ENCODE data around the gene HSPG2. TPM values are rescaled to one million over a fixed set of nuclear protein-coding genes. Genes with fewer than 3 reads are reported as not detected.

Gene HSPG2
- total RNA-seq, 1 experiment from 2014 or later: 14.4 TPM

DNA sequence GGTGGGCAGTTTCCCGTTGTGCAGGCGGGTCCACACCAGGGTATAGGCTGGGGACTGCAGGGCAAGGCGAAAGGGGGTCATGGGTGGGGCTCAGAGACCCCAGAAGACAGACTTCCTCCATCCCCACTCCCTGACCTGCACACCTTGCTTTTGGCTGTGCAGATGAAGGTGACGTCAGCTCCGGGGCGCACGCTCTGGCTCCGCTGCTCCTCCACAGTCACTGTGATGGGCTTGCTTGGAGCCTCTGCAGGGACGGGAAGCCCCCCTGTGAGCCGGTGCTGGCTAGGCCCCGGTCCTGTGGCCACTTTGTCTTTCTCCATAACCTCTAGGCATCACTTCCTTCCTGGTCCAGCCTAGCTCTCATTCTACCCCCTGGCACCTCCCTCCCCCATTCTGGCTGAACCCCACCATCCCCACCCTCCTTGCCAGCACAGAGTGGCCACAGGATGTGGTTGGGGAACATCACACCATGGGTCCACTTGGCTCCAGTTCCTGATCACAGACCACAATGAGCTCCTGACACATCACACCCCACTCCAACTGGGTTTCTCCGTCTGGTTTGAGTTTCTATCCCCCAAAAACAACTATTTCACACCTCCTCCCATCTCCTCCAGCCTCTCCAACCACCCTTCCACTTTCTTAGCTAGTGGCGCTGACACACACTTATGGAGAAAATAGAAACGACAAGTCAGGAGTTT is 79.8 kb downstream of the HSPG2 start:
- in situ Hi-C loops (cut with HindIII; ENCODE audit: low sequenced_read_pairs): no loop called here
- DNase-seq (ENCODE audit: low spot score): no peak

DNA sequence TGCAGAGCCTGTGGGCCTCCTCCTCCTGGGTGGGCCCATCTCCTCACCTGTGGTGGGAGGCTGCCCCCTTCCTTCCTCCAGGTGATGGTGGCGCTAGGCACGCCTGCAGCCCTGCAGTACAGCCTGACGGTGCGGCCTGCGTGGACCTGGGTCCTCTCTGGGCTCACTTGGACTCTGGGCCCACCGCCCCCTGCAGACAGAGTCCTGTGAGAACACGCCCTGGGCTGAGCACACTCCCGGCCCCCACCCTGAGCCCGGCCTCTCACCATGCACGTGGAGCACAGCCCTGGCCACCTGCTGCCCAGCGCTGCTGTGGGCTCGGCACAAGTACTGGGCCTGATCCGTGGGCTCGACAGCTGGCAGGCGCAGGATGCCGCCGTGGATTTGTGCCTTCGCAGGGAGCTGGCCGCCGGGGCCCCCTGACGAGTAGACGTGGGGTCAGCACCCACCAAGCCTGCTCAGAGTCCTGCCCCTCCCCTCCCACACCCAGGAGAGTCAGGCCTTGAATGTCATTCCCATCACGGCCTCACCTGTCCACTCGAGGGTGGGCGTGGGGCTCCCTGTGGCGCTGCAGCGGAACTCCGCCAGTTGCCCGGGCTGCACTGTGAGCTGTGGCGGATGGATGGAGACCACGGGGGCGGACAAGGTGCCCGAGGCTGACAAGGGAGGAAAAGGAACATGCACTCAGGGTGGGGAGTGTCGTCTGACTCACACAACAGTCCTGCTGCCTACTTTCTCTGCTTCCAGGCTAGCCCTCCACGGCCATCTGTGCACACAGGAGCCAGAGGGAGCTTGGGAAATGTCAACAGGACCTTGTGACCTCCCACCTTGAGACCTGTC is 81.6 kb downstream of the HSPG2 start:
- in situ Hi-C loops (cut with HindIII; ENCODE audit: low sequenced_read_pairs): no loop called here
- no peak for DNase-seq (ENCODE audit: low spot score)

DNA sequence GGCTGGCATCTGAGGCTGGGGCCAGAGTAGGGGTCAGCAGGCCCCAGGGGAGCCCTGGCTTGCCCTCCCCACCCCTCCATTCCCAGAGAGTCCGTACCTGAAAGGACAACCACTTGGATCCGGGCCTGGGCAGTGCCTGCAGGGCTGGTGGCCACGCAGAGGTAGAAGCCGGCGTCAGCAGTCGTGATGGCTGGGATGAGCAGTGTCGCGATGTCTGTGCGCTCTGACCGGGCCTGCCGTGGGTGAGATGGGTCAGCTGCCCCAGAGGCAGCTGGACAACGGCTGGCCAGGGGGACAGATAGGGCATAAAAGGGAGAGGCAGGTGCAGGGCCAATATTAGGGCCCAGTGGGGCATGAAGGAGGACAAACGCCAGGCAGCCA is 82.4 kb downstream of the HSPG2 start:
- in situ Hi-C loops (cut with HindIII; ENCODE audit: low sequenced_read_pairs): no loop called here
- no peak for DNase-seq (ENCODE audit: low spot score)

DNA sequence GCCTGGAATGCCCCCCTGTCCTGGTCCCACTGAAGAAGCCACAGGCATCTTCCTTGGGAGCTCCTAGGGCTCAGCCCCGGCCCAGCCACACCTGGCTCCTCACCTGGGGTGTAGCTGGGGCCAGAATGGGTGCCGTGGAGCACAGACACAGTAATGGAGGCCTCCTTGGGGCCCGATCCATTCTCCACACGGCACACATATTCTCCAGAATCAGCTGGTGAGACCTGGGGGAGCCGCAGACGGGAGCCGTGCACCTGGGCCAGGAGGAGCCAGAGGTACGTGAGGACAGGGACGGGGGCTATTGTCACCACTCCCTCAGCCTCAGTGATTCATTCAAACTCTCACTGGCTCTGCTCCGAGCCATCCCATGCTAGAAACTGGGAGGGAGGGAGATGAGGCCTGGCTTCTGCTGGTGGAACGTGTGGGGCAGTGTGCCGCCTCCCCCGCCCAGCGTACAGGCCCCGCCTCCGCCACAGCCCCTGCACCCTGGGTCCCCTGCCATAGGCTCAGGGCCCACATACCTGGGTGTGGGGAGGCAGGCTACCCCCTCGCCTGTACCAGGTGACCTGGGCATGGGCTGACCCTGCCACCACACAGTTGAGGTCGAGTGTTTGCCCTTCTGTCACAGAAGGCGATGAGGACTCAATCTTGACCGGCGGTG is 82.9 kb downstream of the HSPG2 start:
- no peak for DNase-seq (ENCODE audit: low spot score)
- in situ Hi-C loops (cut with HindIII; ENCODE audit: low sequenced_read_pairs): no loop called here

DNA sequence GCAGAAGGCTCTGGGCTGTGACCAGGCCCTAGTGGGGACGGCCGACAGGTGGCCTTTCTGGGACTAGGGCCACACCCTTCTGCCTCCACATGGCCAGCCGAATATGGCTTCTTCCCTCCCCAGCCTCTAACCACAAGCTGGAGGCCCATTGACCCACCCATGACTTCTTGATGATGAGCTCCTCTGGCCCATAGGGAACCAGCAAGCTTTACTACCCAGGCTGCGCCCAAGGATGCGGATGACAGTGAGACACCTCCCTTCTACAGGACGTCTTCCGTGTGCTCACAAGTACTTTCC is 84.0 kb downstream of the HSPG2 start:
- DNase-seq (ENCODE audit: low spot score): no peak
- in situ Hi-C loops (cut with HindIII; ENCODE audit: low sequenced_read_pairs): no loop called here

DNA sequence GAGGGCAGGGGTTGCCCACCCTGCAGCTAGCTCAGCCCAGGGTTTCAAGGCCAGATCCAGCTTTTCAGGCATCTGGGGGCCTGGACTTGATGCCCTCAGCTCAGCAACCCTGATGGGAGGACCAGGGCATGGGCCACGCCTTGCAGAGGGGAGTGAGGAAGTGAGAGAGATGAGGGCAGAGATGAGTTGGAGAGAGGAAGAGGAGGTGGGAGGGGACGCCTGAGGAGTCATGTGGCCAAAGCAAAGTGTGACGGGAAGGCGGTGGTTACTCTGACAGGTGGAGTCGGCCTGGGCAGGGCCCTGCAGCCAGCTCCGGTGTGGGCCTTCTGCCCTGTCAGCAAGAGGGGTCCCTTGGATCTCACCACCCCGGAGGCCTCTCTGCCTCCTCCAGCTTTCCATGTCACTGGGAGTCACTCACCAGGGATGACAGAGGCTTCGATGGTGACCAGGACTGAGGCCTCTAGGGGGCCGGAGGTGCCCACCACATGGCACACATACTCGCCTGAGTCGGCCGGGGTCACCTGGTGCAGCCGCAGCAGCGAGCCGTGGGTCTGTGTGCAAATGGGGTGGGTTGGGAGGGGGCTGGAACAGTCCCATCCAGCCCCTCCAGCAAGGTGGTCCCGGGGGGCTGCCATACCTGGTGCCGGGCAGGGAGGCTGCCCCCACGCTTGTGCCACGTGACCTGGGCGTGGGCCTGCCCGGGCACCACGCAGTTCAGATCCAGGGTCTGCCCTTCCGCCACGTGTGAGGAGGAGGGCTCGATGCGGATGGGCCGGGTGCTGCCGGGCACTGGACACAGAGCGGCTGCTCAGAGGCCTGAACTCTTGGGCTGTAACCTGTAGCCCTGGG is 84.6 kb downstream of the HSPG2 start:
- in situ Hi-C loops (cut with HindIII; ENCODE audit: low sequenced_read_pairs): no loop called here
- DNase-seq (ENCODE audit: low spot score): no peak

DNA sequence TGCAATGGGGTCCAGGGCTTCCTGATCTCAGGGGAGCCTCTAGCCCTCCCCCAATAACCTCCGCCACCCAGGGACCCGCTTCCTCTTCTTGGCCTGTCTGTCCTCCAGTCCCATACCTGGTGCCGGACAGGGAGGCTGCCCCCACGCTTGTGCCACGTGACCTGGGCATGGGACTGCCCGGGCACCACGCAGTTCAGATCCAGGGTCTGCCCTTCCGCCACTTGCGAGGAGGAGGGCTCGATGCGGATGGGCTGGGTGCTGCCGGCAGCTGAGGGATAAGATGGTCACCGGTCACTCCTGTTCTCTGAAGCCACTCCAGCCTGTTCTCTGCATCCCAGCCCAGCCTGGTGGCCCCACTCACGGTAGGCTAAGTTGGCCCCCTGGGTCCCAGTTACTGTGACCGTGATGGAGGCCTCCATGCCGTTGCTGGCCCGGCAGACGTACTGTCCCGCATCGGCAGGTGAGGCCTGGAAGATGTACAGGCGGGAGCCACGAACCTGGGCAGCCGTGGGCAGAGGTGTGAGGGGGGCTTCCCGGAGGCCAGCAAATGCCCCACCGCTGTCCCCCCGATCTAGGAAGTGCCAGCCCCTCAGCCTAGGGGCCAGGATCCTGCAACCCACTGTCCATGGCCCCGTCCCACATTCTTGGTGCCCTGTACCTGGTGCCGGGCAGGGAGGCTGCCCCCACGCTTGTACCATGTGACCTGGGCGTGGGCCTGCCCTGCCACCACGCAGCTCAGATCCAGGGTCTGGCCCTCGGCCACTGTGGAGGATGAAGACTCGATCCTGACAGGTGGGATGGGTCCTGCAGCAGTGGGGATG is 85.5 kb downstream of the HSPG2 start:
- DNase-seq (ENCODE audit: low spot score): no peak
- in situ Hi-C loops (cut with HindIII; ENCODE audit: low sequenced_read_pairs): no loop called here

DNA sequence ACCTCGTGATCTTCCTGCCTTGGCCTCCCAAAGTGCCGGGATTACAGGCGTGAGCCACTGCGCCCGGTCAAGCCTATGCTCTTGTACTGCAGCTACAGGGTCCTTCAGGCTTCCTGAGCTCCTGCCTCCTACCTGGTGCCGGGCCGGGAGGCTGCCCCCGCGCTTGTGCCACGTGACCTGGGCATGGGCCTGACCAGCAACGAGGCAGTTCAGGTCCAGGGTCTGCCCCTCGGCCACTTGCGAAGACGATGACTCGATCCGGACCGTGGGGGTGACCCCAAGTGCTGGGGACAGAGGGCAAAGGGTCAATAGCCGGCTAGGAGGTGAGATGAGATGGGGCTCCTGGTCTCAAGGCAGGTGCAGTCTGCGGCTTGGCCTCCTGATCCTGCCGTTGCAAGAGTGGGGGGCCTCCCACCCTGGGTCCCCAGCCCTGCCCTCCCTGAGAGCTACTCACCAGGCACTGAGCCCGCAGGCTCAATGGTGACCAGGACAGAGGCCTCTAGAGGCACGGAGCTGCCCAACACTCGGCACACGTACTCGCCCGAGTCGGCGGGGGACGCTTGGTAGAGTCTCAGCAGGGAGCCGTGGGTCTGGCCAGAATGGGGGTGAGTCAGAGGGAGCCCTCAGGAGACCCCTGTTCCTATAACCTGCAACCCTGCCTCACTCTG is 87.1 kb downstream of the HSPG2 start:
- in situ Hi-C loops (cut with HindIII; ENCODE audit: low sequenced_read_pairs): no loop called here
- DNase-seq (ENCODE audit: low spot score): no peak

DNA sequence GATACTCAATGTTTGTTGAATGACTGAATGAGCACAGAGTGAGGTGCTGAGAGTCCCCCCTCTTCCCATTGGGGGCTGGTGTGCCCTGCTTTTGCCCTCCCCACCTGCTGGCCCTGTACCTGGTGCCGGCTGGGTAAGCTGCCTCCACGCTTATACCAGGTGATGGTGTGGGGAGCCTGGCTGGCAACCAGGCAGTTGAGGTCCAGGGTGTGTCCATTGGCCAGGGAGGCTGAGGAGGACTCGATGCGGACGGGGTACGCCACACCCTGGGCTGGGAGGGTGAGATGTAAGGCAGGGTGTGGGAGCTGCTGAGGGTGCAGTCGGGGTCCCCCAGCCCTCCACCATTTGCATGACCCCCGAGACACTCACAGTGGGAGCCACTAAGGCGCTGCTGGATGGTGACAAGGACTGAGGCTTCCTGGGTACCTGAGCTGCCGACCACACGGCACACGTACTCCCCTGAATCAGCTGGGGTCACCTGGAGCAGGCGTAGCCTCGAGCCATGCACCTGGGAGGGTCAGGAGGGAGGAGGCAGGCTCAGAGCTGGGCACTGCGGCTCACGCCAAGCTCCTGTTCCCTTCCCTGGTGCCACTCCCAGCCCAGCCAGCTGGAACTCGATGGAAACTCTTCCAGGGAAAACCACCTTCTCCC is 88.5 kb downstream of the HSPG2 start:
- no peak for DNase-seq (ENCODE audit: low spot score)
- in situ Hi-C loops (cut with HindIII; ENCODE audit: low sequenced_read_pairs): no loop called here

DNA sequence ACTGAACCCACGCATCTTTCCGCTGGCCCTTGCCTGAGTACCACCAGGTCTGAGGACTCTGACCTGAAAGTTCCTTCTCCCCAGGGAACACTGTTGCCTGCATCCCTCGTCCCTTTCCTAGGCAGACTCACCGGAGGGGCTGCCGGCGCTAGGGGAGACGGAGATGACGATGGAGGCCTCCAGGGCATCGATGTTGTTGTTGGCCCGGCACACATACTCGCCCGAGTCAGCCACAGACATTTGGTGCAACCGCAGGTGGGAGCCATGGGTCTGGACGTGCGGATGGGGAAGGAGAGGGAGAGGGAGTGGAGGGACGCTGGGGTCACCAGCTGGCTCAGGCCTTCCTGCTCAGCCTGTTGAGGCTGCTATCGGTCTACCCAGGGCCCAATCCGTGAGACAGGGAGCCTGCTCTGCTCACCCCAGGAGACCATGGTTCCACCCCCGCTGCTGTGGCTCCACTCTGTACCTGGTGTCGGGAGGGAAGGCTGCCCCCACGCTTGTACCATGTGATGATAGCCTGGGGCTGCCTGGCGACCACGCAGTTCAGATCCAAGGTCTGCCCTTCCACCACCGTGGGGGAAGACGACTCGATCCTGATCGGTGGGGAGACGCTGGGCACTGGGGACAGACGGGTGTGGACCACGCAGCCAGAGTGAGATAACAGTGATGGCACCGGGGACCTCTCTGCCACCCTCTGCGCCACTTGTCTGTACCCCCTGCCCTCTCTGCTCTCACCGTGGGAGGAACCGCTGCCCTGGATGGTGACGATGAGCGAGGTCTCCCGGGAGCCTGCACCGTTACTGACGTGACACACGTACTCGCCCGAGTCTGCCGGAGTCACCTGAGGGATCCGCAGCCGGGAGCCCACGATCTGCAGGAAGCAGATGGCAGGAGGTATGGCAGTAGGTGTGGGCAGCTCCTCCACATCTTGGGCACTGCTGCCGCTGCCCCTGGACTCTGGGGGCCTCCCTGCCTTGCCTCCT is 89.6 kb downstream of the HSPG2 start:
- no peak for DNase-seq (ENCODE audit: low spot score)
- in situ Hi-C loops (cut with HindIII; ENCODE audit: low sequenced_read_pairs): no loop called here

DNA sequence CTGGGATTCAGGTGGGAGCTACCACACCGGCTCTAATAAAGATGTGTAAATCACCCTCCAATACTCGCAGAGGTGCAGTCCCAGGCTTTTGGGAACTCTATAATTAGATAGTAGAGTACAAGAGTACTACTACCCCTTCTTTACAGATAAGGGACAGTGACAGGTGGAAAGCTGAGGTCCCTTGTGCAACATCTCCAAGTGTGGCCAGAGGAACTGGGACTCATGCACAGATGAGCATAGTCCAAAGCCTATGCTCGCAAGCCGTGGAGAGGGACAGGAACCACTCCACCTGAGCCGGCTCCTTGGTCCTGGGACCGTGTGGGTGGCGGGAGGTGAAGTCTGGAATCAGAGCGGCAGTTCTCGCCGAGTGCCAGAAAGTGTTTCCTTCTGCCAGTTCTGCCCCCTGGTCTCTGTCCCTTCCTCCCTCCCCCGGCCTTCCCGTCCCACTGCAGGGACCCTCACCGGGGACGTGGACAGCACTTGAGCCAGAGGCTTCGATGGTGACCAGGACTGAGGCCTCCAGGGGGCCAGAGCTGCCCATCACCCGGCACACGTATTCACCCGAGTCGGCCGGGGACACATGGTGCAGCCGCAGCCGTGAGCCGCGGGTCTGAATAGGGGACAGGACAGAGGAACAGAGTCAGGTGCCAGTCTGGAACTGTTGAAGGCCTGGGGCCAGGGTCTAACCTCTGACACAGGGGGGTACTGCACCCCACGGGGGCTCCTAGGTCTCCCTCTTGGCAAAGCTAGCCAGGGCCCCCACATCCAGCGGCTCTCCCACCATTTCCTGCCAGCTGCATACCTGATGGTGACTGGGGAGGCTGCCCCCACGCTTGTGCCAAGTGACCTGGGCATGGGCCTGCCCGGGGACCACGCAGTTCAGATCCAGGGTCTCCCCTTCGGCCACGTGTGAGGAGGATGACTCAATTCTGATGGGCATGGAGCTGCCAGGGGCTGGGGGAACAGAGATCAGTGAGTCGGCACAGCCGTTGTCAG is 91.2 kb downstream of the HSPG2 start:
- DNase-seq (ENCODE audit: low spot score): no peak
- in situ Hi-C loops (cut with HindIII; ENCODE audit: low sequenced_read_pairs): no loop called here

DNA sequence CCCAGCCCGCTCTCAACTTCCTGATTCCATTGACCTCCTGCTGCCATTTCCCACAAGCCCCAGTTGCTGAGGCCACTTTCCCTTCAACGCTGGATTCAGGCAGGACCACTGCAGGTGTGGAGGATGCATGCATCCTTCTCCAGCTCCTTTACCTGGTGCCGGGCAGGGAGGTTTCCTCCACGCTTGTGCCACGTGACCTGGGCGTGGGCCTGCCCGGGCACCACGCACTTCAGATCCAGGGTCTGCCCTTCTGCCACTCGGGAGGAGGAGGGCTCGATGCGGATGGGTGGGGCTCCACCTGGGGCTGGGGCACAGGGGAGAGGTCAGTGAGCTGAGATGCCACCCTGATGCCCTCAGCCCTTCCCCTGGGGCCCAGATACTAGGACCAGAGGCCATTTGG is 93.1 kb downstream of the HSPG2 start:
- in situ Hi-C loops (cut with HindIII; ENCODE audit: low sequenced_read_pairs): no loop called here
- no peak for DNase-seq (ENCODE audit: low spot score)

DNA sequence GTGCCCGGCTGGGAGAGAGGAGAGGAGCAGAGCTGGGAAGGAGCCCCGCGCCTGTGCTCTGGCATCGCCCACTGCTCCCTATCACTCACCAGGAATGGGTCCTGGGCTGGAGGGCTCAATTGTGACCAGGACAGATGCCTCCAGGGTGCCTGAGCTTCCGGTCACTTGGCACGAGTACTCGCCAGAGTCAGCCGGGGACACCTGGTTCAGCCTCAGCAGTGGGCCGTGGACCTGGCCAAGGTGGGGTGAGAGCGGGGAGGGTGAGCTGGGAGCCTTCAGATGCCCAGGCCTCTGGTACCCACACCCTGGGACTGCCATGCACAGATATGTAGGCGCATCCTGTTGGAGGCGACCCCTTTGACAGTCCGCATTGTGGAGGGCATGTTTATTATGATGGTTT is 93.9 kb downstream of the HSPG2 start:
- in situ Hi-C loops (cut with HindIII; ENCODE audit: low sequenced_read_pairs): no loop called here
- DNase-seq (ENCODE audit: low spot score): no peak

DNA sequence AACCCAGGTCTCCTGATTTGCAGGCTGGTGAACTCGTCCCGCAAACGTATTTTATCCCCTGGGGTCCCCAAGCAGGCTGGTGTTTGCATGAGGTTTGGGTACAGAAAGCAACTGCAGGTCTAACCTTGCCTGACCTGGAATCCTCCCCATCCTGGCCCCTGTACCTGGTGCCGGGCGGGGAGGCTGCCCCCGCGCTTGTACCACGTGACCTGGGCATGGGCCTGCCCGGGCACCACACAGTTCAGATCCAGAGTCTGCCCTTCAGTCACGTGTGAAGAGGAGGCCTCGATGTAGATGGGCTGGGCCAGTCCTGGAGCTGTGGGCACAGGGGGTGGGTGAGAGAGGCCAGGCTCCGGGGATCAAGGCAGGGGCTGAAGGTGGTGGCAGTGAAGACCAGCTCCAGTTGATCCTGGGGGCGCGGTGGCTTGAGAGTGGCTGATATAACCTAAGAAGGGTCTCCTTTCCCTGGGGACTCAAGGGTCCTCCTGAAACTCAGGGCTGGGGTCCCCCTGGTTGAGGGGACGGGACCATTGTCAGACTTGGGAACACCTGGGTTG is 94.4 kb downstream of the HSPG2 start:
- in situ Hi-C loops (cut with HindIII; ENCODE audit: low sequenced_read_pairs): no loop called here
- DNase-seq (ENCODE audit: low spot score): no peak

DNA sequence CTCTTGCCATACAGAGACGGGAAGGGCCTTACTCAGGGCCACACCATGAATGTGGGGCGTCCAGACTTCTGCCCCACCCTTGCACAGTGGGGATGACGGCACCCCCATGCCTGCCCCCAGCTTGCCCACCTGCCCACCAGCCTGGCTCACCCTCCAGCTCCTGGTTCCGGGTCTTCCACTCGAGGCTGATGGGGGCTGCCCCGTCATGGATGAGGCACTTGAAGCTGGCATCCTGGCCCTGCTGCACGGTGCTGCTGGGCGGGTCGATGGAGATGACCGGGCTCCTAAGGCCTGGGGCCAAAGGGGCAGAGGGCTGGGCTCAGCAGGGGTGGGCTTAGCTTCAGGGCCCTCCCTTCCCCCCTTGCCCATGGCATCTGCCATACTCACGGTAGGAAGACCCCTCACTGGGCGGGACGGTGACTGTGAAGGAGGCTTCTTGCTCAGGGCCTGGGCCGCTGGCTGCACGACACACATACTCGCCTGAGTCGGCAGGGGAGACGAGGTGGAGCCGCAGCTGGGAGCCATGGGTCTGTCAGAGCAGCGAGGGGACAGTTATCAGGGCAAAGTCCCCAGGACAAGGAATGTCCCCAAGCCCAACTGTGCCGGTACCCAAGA is 95.2 kb downstream of the HSPG2 start:
- DNase-seq (ENCODE audit: low spot score): no peak
- in situ Hi-C loops (cut with HindIII; ENCODE audit: low sequenced_read_pairs): no loop called here

Measured in G401 (cell line).